BLaER1 treated with 17β-estradiol and CSF1 and Interleukin-3, amounts not matched to agents 10 nM and 100 nM (cell line): ENCODE data around the gene NBPF11.
"Not testable (repeated sequence)": the region's sequence is repeated elsewhere in the genome, so short reads cannot be mapped to it uniquely, and the experiment has no call there.

Experiments
- H3K27ac ChIP-seq, 11 experiments: shearing (Covaris generic); formaldehyde crosslinking; 2 replicates each; pipeline ENCODE4 v1.8.1; 2022
- H3K27me3 ChIP-seq, 11 experiments: shearing (Covaris generic); formaldehyde crosslinking; 2 replicates each; pipeline ENCODE4 v1.8.1; 2022
- H3K36me3 ChIP-seq, 11 experiments: shearing (Covaris generic); formaldehyde crosslinking; 2 replicates each; pipeline ENCODE4 v1.8.1; 2022
- H3K4me1 ChIP-seq, 10 experiments: shearing (Covaris generic); formaldehyde crosslinking; 2 replicates each; pipeline ENCODE4 v1.8.1; 2022
- H3K4me2 ChIP-seq, 11 experiments: shearing (Covaris generic); formaldehyde crosslinking; 2 replicates each; pipeline ENCODE4 v1.8.1; 2022
- H3K4me3 ChIP-seq, 10 experiments: shearing (Covaris generic); formaldehyde crosslinking; 2 replicates each; pipeline ENCODE4 v1.8.1; 2022
- H3K9ac ChIP-seq, 11 experiments: shearing (Covaris generic); formaldehyde crosslinking; 2 replicates each; pipeline ENCODE4 v1.8.1; 2022
- H3K9me3 ChIP-seq, 11 experiments: shearing (Covaris generic); formaldehyde crosslinking; replicated peaks in 1 of 11; 2 replicates each; pipeline ENCODE4 v1.8.1; 2022
- H4K20me1 ChIP-seq, 11 experiments: shearing (Covaris generic); formaldehyde crosslinking; 2 replicates each; pipeline ENCODE4 v1.8.1; 2022

Gene NBPF11

GRCh38 chr1:148073392-148073791, 78.7 kb downstream of the NBPF11 start:
- H3K9ac ChIP-seq, H3K9me3 ChIP-seq, H3K27me3 ChIP-seq, H3K27ac ChIP-seq, H3K36me3 ChIP-seq, H3K4me3 ChIP-seq, H4K20me1 ChIP-seq, H3K4me1 ChIP-seq, H3K4me2 ChIP-seq: not testable (repeated sequence)

GRCh38 chr1:148068606-148069005, 83.5 kb downstream of the NBPF11 start:
- not testable (repeated sequence) for H3K4me2 ChIP-seq

GRCh38 chr1:148068201-148068600, 83.9 kb downstream of the NBPF11 start:
- H3K9ac ChIP-seq, H4K20me1 ChIP-seq, H3K4me3 ChIP-seq, H3K36me3 ChIP-seq, H3K27ac ChIP-seq, H3K27me3 ChIP-seq, H3K4me2 ChIP-seq, H3K4me1 ChIP-seq, H3K9me3 ChIP-seq: not testable (repeated sequence)

More at GRCh38 chr1:148068606-148069005, 83.5 kb downstream of the NBPF11 start:
- H3K27me3 ChIP-seq, H3K9ac ChIP-seq, H3K27ac ChIP-seq, H3K4me3 ChIP-seq, H3K36me3 ChIP-seq, H3K9me3 ChIP-seq, H3K4me1 ChIP-seq, H4K20me1 ChIP-seq: not testable (repeated sequence)

- H3K4me3 ChIP-seq = peak overlapping the region in 5 of 10 experiments; percentile 25 to 51 (median 34); a peak in 4 of 20 replicates
- not testable (repeated sequence) for H3K4me1 ChIP-seq, H3K36me3 ChIP-seq, H3K27ac ChIP-seq, H4K20me1 ChIP-seq, H3K9me3 ChIP-seq, H3K9ac ChIP-seq
- peak overlapping the region in 7 of 11 experiments; percentile 21 to 76 (median 38); a peak in 8 of 22 replicates for H3K4me2 ChIP-seq
- peaks cover 11 to 21% (median 14%) of the 10 kb centered on the region in 11 experiments for H3K27me3 ChIP-seq
Measured at GRCh38 chr1:148060294-148060701, 91.8 kb downstream of the NBPF11 start.

GRCh38 chr1:148057384-148057783, 94.7 kb downstream of the NBPF11 start:
- not testable (repeated sequence) for H3K9me3 ChIP-seq, H3K4me3 ChIP-seq, H4K20me1 ChIP-seq, H3K36me3 ChIP-seq, H3K4me1 ChIP-seq, H3K9ac ChIP-seq, H3K27ac ChIP-seq, H3K4me2 ChIP-seq
- peaks cover 11 to 21% (median 14%) of the 10 kb centered on the region in 11 experiments for H3K27me3 ChIP-seq
